Measurements from ENCODE around the gene RIMBP3B. TPM values are rescaled to one million over a fixed set of nuclear protein-coding genes. Genes with fewer than 3 reads are reported as not detected.
"Not testable (repeated sequence)": the region's sequence is repeated elsewhere in the genome, so short reads cannot be mapped to it uniquely, and the experiment has no call there.

The RIMBP3B gene
- total and polyA plus RNA-seq, 9 of the 15 experiments (the other 6 are each of a cell fraction or from before 2014, with no cell fraction given) = 0.01 to 0.55 (median 0.16) TPM; not detected in 1

DNA sequence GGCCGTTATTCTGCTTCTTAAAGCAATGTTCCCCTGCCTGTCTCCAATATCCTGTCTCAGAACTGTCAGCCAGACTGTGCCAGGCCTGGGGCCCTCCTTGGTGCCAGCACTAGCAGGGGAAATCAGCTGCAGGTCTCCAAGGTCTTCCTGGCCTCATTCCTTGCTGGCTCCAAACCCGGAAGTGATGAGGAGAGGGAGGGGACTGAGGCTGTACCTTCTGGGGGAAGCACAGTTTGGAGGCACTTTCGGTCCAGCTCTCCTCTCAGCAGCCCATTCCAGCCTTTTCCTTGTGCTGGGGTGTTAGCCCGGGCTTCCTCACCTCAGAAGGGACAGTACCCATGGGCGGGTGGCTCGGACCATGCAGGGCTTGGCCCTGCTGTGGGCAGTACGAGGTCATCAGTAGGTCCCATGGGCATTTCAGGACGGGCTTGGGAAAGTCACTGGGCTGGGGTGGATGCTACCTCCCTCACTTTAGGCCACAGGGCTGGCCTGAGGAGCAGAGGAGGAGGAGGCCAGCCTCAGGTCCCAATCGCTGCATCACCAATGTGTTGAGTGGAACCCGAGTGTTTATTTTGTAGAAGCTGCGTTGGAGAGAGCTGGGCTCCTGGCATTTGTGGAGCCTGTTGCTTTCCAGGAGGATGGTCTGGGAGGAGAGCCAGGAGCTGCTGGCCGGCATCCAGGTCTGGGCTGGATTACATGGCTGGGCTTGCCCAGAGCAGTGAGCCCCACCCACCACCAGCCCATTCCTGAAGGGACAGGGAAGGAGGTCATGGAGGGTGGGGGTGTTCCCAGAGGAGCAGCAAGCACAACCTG lies 52.7 kb downstream of the RIMBP3B start:
- FAIRE-seq = not testable (repeated sequence)

DNA sequence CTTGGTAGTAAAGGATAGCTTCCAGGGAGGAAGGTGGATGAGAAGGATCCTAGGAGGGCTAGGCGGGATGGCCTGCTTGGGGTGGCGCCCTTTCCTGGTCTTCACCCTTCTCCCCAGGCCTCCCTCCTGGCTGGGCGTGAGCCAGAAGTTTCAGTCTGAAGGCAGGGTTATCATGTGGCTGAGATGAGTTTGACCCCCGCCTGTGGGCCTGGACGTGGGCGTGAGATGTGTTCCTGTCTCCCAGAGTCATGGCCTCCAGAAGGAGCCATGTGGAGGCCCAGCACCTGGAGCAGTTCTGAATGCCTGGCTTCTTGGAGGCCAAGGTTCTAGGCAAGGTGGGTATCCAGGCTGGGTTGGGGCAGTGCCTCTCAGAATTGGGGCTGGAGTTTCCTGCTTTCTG lies 54.5 kb downstream of the RIMBP3B start:
- H3K4me3 ChIP-seq; DNase-seq (ENCODE audit: extremely low read depth in 1 of 4, low spot score in 3 of 4); in situ Hi-C loops (cut with MboI); H3K9me3 ChIP-seq (replicated peaks; ENCODE audit: control insufficient read depth, insufficient read depth, low read depth, low read length); H4K20me1 ChIP-seq (replicated peaks; ENCODE audit: control insufficient read depth, insufficient read depth, low read length); H3K27me3 ChIP-seq (ENCODE audit: control insufficient read depth in 2 of 2, insufficient read depth in 2 of 2, low read length in 2 of 2); FAIRE-seq; intact Hi-C loops (cut with micrococcal nuclease); POLR2A ChIA-PET; H2AFZ ChIP-seq (ENCODE audit: low read depth, low read length); H3K9me1 ChIP-seq (ENCODE audit: control insufficient read depth, insufficient read depth, low read length); CTCF ChIA-PET (ENCODE audit: low intra/inter-chr PET ratio); H3K36me3 ChIP-seq (ENCODE audit: control insufficient read depth, insufficient read depth, low read length); BruUV-seq (replicated peaks): not testable (repeated sequence)
- H3K27ac ChIP-seq (ENCODE audit: extremely low read depth, low read depth, low read length) = peak overlapping the region; percentile 26; the same call in 1 of the 3 replicates
- H3K79me2 ChIP-seq (ENCODE audit: control insufficient read depth, insufficient read depth, low read length) = peaks cover 12% of the 10 kb centered on the region
- H3K9ac ChIP-seq (ENCODE audit: insufficient read depth in 1 of 2, low read depth in 2 of 2, low read length in 2 of 2) = peak overlapping the region in 1 of 2 experiments; percentile 74; a peak in 2 of 4 replicates
- H3K4me2 ChIP-seq (ENCODE audit: insufficient read depth, low read length) = peak overlapping the region; percentile 37; the same call in 1 of the 2 replicates
- peak; percentile 70 for ATAC-seq
- peaks cover 5 to 15% of the 10 kb centered on the region in 2 experiments; a peak in 4 of 5 replicates for H3K4me1 ChIP-seq (replicated peaks in 1 of 2; ENCODE audit: control insufficient read depth in 2 of 2, insufficient read depth in 2 of 2, low read length in 2 of 2)
- 33% methylated on average over 4 of the region's 6 CpGs for WGBS (ENCODE audit: insufficient coverage, low coverage, missing lambda C conversion rate)
- TF ChIP-seq HDGF (IDR thresholded peaks at IDR 0.05) (peak; percentile 78; the same call in 1 of the 2 replicates), EGR1 (conservative IDR thresholded peaks at IDR 0.05) (peak; percentile 100), CBFA2T3 (IDR thresholded peaks at IDR 0.05) (peak; percentile 34), CBFA2T2 (conservative IDR thresholded peaks at IDR 0.05) (peak; percentile 26; the same call in 1 of the 2 replicates), RAD51 (IDR thresholded peaks at IDR 0.05; ENCODE audit: borderline replicate concordance, low read depth) (0 out of 2 replicates have a peak, but pooled peaks have one; percentile 23), NFIC (IDR thresholded peaks at IDR 0.05) (peak; percentile 94), HDAC1 (IDR thresholded peaks at IDR 0.05) (peak in 1 of 2 experiments; percentile 78; a peak in 2 of 4 replicates), POLR2A (conservative IDR thresholded peaks at IDR 0.05) (0 out of 2 replicates have a peak, but pooled peaks have one; percentile 26)
- TF ChIP-seq, protein P1, sequence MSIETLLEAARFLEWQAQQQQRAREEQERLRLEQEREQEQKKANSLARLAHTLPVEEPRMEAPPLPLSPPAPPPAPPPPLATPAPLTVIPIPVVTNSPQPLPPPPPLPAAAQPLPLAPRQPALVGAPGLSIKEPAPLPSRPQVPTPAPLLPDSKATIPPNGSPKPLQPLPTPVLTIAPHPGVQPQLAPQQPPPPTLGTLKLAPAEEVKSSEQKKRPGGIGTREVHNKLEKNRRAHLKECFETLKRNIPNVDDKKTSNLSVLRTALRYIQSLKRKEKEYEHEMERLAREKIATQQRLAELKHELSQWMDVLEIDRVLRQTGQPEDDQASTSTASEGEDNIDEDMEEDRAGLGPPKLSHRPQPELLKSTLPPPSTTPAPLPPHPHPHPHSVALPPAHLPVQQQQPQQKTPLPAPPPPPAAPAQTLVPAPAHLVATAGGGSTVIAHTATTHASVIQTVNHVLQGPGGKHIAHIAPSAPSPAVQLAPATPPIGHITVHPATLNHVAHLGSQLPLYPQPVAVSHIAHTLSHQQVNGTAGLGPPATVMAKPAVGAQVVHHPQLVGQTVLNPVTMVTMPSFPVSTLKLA (conservative IDR thresholded peaks at IDR 0.05) = peak in 1 of 2 experiments; percentile 86; a peak in 2 of 4 replicates

More for the DNA sequence above, 52.7 kb downstream of the RIMBP3B start:
- H4K20me1 ChIP-seq (replicated peaks; ENCODE audit: control insufficient read depth, insufficient read depth, low read length); H2AFZ ChIP-seq (ENCODE audit: low read depth, low read length); H3K4me1 ChIP-seq (replicated peaks in 1 of 2; ENCODE audit: control insufficient read depth in 2 of 2, insufficient read depth in 2 of 2, low read length in 2 of 2); H3K9me3 ChIP-seq (replicated peaks; ENCODE audit: control insufficient read depth, insufficient read depth, low read depth, low read length); POLR2A ChIA-PET; H3K27ac ChIP-seq (ENCODE audit: extremely low read depth, low read depth, low read length); BruUV-seq (replicated peaks); H3K27me3 ChIP-seq (ENCODE audit: control insufficient read depth in 2 of 2, insufficient read depth in 2 of 2, low read length in 2 of 2); H3K4me2 ChIP-seq (ENCODE audit: insufficient read depth, low read length); in situ Hi-C loops (cut with MboI); intact Hi-C loops (cut with micrococcal nuclease); DNase-seq (ENCODE audit: extremely low read depth in 1 of 4, low spot score in 3 of 4); H3K9me1 ChIP-seq (ENCODE audit: control insufficient read depth, insufficient read depth, low read length); H3K79me2 ChIP-seq (ENCODE audit: control insufficient read depth, insufficient read depth, low read length); H3K4me3 ChIP-seq; CTCF ChIA-PET (ENCODE audit: low intra/inter-chr PET ratio); H3K36me3 ChIP-seq (ENCODE audit: control insufficient read depth, insufficient read depth, low read length): not testable (repeated sequence)
- peak overlapping the region in 1 of 2 experiments; percentile 74; a peak in 2 of 4 replicates for H3K9ac ChIP-seq (ENCODE audit: insufficient read depth in 1 of 2, low read depth in 2 of 2, low read length in 2 of 2)
- 76% methylated on average over 4 of the region's 12 CpGs for WGBS (ENCODE audit: insufficient coverage, low coverage, missing lambda C conversion rate)
- ATAC-seq = peak; percentile 37

Data from K562 (cell line).